GM12874 (cell line): ENCODE results near the gene CHCHD5.

Experiments
- CTCF ChIP-seq: IDR thresholded peaks from 2 replicates; pipeline ENCODE4 v1.5.1; 2011; ENCODE audit warnings: low read depth, mild to moderate bottlenecking, control low read depth, low read length, moderate library complexity; ENCODE audit not compliant: insufficient read depth

The CHCHD5 gene

GRCh38 chr2:112630268-112630667 is 45.9 kb downstream of the CHCHD5 start:
- TF ChIP-seq CTCF = no peak

- no peak for TF ChIP-seq CTCF
Measured at GRCh38 chr2:112633708-112634107, 49.3 kb downstream of the CHCHD5 start.

GRCh38 chr2:112634153-112634873 is 49.9 kb downstream of the CHCHD5 start:
- no peak for TF ChIP-seq CTCF

GRCh38 chr2:112634874-112635157 is 50.4 kb downstream of the CHCHD5 start:
- TF ChIP-seq CTCF = no peak

- no peak for TF ChIP-seq CTCF
Measured at GRCh38 chr2:112636605-112637288, 52.3 kb downstream of the CHCHD5 start.

GRCh38 chr2:112637289-112637660 is 52.9 kb downstream of the CHCHD5 start:
- no peak for TF ChIP-seq CTCF
